Measurements from ENCODE around the gene PKNOX2. TPM values are rescaled to one million over a fixed set of nuclear protein-coding genes. Genes with fewer than 3 reads are reported as not detected.

Gene PKNOX2
- total RNA-seq, 4 donors from 2014 or later: 0.40 to 5.9 (median 1.1) TPM; not detected in 1

- no peak for DNase-seq
- H3K4me1 ChIP-seq: peaks cover 0 to 7% (median 3%) of the 10 kb centered on the region in 3 donors
- WGBS, 2 donors: 59 to 61% methylated on average over 6 of the region's 6 CpGs
- H3K27ac ChIP-seq: no peak overlapping the region
- intact Hi-C loops (cut with DNase I): no loop called here
- no peaks in the 10 kb centered on the region for H3K36me3 ChIP-seq
- no peaks in the 10 kb centered on the region for H3K27me3 ChIP-seq
- H3K9me3 ChIP-seq: no peaks in the 10 kb centered on the region
- no peak overlapping the region for H3K4me3 ChIP-seq
- TF ChIP-seq CTCF (IDR thresholded peaks at IDR 0.05): no peak
- no peak for TF ChIP-seq POLR2A (IDR thresholded peaks at IDR 0.05)
Observed at GRCh38 chr11:125295931-125296330, 131.4 kb downstream of the PKNOX2 start.

GRCh38 chr11:125297346-125297915 lies 132.9 kb downstream of the PKNOX2 start:
- TF ChIP-seq CTCF (IDR thresholded peaks at IDR 0.05): no peak
- TF ChIP-seq POLR2A (IDR thresholded peaks at IDR 0.05): no peak
- Histone ChIP-seq H3K4me1 (peaks cover 0 to 13% (median 6%) of the 10 kb centered on the region in 3 donors), H3K36me3 (no peaks in the 10 kb centered on the region), H3K4me3 (no peak overlapping the region), H3K9me3 (no peaks in the 10 kb centered on the region), H3K27ac (no peak overlapping the region), H3K27me3 (no peaks in the 10 kb centered on the region)
- WGBS, 2 donors: 76 to 84% methylated on average over 7 of the region's 7 CpGs
- DNase-seq: no peak
- intact Hi-C loops (cut with DNase I): no loop called here

GRCh38 chr11:125299061-125299615 lies 134.6 kb downstream of the PKNOX2 start:
- H3K4me1 ChIP-seq: peaks cover 0 to 13% (median 6%) of the 10 kb centered on the region in 3 donors
- H3K27ac ChIP-seq: no peak overlapping the region
- no peaks in the 10 kb centered on the region for H3K36me3 ChIP-seq
- no peak overlapping the region for H3K4me3 ChIP-seq
- TF ChIP-seq CTCF (IDR thresholded peaks at IDR 0.05): no peak
- no peak for TF ChIP-seq POLR2A (IDR thresholded peaks at IDR 0.05)
- no peaks in the 10 kb centered on the region for H3K9me3 ChIP-seq
- intact Hi-C loops (cut with DNase I): no loop called here
- no peaks in the 10 kb centered on the region for H3K27me3 ChIP-seq
- WGBS, 2 donors: 71 to 92% methylated on average over 4 of the region's 8 CpGs
- DNase-seq: no peak

GRCh38 chr11:125299821-125300220 lies 135.3 kb downstream of the PKNOX2 start:
- DNase-seq: no peak
- Histone ChIP-seq H3K27me3 (no peaks in the 10 kb centered on the region), H3K9me3 (no peaks in the 10 kb centered on the region), H3K27ac (no peak overlapping the region), H3K4me1 (peaks cover 0 to 13% (median 6%) of the 10 kb centered on the region in 3 donors), H3K4me3 (no peak overlapping the region), H3K36me3 (no peaks in the 10 kb centered on the region)
- intact Hi-C loops (cut with DNase I): no loop called here
- WGBS, 2 donors: 93 to 94% methylated on average over 2 to 5 of the region's 9 CpGs
- TF ChIP-seq POLR2A (IDR thresholded peaks at IDR 0.05) (no peak), CTCF (IDR thresholded peaks at IDR 0.05) (no peak)

GRCh38 chr11:125300791-125301218 lies 136.3 kb downstream of the PKNOX2 start:
- Histone ChIP-seq H3K9me3 (no peaks in the 10 kb centered on the region), H3K4me1 (peaks cover 0 to 13% (median 6%) of the 10 kb centered on the region in 3 donors), H3K4me3 (no peak overlapping the region), H3K27me3 (no peaks in the 10 kb centered on the region), H3K27ac (no peak overlapping the region), H3K36me3 (no peaks in the 10 kb centered on the region)
- TF ChIP-seq POLR2A (IDR thresholded peaks at IDR 0.05) (no peak), CTCF (IDR thresholded peaks at IDR 0.05) (no peak)
- DNase-seq: no peak
- 25 to 26% methylated on average over 3 of the region's 3 CpGs for WGBS, 2 donors
- intact Hi-C loops (cut with DNase I): no loop called here

All from esophagus squamous epithelium (tissue), 5 donors.